LNCAP (cell line): Measurements from ENCODE around the gene USP3.

ENCODE experiments used
- TF ChIP-seq, protein P1 (sequence below): fragments of 450-650 bp; IDR thresholded peaks from 2 replicates; pipeline ENCODE4 v1.5.1; 2017; ENCODE audit warnings: mild to moderate bottlenecking

Gene USP3

DNA sequence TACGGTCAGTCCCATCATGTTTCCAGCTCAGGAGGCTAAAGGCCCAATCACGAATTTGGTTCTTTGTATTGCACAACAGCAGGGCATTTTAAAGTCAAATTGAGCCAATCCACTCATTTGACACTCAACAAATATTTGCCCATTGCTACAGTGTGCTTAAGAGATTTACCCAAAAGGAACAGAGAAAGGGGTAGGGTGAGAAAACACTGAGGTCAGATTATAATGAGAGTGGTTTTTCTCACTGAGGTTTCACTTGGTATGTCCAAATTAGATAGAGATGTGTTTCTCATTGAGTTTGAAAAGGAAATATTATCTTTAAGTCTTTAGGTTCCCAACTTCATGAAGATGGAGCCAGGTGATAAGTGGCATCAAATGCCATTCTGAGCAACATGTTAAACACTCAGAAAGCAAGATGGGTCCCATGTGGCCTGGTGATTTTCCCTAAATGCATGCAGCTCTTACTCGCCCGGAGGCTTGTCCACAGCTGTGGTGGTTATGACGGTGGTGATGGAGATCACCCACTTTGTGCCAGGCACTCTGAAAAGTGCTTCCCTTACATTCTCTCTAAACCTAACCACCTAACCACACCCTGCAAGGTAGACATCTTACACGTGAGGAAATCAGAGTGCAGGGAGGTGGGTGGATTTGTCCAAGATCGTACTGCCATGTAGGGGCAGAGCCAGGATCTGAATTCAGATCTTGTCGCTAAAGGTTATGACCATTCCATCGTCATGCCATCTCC lies 31.2 kb upstream of the USP3 start:
- TF ChIP-seq, protein P1, sequence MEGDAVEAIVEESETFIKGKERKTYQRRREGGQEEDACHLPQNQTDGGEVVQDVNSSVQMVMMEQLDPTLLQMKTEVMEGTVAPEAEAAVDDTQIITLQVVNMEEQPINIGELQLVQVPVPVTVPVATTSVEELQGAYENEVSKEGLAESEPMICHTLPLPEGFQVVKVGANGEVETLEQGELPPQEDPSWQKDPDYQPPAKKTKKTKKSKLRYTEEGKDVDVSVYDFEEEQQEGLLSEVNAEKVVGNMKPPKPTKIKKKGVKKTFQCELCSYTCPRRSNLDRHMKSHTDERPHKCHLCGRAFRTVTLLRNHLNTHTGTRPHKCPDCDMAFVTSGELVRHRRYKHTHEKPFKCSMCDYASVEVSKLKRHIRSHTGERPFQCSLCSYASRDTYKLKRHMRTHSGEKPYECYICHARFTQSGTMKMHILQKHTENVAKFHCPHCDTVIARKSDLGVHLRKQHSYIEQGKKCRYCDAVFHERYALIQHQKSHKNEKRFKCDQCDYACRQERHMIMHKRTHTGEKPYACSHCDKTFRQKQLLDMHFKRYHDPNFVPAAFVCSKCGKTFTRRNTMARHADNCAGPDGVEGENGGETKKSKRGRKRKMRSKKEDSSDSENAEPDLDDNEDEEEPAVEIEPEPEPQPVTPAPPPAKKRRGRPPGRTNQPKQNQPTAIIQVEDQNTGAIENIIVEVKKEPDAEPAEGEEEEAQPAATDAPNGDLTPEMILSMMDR, result no peak

DNA sequence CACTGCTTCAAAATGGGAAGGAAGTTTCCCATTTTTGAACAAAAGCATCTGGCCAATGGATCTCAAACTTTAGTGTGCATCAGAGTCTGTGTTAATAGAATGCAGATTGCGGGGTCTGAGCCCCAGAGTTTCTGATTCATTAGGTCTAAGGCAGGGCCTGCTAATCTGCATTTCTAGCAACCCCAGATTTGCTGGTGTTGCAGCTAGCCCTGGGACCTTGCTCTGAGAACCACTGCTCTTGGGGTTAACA lies 30.7 kb upstream of the USP3 start:
- TF ChIP-seq, protein P1, result no peak

DNA sequence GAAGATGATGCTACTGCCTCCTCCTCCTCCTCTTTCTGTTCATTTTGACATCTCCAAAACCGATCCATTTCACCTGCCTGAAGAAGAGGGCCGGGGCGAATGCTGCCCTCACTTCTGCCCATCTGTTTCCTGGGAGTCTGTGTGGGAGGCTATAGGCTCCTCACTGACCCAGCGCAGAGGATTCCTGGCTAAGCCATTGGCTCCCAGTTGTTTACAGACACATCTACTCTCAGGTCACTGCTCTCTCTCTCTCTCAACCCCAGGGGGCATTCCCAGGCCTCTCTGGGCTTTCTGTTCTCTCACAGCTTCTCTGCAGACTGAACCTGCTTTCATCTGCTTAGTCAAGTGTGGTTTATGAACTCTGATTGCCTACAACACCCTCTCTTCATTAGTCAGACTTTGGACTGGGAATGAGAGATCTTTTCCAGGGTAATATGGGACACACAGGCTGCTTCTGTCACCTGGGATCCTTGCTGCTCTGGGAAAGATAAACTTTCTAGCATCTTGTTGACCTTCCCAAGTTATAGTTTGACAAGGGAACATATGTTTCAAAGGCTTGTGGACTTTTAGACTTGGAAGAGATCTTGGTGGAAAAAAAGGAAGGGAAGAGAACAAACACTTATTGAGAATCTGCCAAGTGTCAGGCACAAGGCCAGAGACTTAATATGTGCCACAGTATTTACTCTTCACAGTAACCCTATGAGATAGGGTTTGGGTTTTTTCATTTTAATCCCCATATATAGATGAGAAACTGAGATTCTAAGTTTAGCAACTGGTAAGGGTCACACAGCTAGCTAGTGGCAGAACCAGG lies 30.2 kb upstream of the USP3 start:
- TF ChIP-seq, protein P1, result no peak

DNA sequence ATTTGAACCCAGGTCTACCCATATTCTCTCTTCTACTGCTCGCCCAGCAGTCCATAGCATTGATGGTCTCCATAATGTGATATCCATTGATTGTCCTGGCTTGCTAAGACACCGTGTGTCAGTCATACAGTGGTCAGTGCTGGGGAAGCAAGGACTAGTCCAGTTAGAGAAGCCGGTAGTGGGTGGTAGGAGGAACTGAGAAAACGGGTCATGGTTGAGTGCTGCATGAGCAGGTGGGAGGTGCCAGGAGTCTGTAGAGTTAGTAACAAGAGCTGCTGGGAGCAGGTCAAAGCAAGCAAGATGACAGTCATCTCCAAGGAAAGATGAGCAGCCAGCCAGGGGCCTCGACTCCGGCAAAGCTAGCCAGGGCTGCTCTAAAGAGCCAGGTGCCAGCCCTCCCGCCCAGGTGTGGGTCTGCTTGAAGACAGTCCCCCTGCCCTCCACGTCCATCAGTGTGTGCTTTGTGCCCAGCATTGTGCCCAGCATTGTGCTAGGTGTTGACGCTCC lies 29.5 kb upstream of the USP3 start:
- TF ChIP-seq, protein P1, result no peak

DNA sequence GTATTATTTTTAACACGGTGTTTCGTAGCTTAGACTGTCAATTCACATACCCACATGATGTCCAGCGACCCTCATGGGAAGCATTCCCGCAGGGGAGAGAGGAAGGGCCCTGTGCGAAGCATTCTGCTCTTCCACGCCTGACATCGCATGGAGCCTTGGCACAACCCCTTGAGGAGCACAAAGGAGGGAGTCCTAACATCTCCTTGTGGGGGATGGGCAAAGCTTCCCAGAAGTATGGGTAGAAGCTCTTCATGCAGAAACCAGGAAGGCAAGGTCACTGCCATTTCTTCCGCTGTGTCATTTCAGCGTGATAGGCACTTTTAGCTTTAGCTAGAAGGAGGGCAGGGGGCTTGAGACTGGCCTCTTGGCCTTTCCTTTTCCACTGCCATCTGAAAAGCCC lies 28.7 kb upstream of the USP3 start:
- TF ChIP-seq, protein P1, result no peak

DNA sequence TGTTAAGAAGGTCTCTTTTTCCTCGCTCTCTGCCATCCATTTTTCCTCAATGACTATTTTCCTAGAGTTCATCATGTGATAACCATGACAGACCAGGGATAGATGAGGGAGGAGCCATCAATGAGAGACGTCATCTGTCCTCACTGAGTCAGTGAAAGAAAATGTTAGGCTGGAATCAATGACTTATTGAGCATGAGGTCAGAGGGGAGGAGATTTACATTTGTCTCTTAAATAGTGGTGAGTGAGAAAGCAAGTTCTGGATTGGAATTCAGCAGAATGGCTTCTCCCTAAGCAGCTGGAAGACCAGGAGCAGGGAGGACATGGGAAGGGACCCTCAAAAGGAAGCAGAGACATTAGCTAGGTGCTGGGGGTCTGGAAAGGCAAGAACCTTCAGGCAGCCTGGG lies 28.2 kb upstream of the USP3 start:
- TF ChIP-seq, protein P1, result no peak

DNA sequence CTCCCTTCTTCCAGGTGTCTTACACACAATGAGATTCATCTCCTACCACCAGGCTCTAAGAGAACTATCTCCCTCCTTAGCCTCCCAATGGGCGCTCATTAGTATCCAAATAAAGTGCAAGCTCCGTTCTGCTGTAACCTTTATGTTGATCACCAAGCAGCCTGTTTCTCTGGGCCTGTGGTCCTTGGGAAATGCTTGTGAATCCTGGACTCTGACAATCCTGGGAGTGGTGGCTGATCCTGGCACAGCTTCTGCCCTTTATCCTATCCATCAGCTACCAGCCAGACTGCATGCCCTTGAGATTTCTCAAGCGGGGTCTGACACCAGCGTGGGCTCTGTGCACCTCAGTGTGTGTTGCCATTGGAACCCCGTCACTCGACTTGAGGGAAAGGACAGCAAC lies 26.1 kb upstream of the USP3 start:
- TF ChIP-seq, protein P1, result no peak
